ENCODE data around the gene CNTN4. TPM values are rescaled to one million over a fixed set of nuclear protein-coding genes. Genes with fewer than 3 reads are reported as not detected.

CNTN4 gene
- total and polyA plus RNA-seq, 8 donors, result 2.5 to 10.8 (median 5.1) TPM

DNA sequence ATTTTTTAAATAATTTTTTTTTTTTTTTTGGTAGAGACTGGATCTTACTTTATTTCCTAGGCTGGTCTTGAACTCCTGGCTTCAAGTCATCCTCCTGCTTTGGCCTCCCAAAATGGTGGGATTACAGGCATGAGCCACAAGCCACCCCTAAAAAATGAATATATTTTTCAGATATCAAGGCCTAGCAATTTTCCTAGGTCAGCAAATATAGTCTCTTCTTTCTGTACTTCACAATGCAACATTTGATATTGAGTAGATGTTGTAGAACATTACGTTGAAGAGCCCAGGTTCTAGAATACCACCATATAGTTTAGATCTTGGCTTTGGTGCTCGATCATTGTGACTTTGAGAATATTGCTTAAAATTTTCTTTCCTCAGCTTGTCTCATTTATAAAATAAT lies 437.9 kb downstream of the CNTN4 start:
- no peak for FAIRE-seq
- 62 to 73% methylated on average over 2 of the region's 2 CpGs for WGBS, 2 donors

GRCh38 chr3:2540115-2540514 lies 441.4 kb downstream of the CNTN4 start:
- no peak overlapping the region for H3K27ac ChIP-seq
- no peaks in the 10 kb centered on the region for H3K9me3 ChIP-seq
- TF ChIP-seq, protein P1, sequence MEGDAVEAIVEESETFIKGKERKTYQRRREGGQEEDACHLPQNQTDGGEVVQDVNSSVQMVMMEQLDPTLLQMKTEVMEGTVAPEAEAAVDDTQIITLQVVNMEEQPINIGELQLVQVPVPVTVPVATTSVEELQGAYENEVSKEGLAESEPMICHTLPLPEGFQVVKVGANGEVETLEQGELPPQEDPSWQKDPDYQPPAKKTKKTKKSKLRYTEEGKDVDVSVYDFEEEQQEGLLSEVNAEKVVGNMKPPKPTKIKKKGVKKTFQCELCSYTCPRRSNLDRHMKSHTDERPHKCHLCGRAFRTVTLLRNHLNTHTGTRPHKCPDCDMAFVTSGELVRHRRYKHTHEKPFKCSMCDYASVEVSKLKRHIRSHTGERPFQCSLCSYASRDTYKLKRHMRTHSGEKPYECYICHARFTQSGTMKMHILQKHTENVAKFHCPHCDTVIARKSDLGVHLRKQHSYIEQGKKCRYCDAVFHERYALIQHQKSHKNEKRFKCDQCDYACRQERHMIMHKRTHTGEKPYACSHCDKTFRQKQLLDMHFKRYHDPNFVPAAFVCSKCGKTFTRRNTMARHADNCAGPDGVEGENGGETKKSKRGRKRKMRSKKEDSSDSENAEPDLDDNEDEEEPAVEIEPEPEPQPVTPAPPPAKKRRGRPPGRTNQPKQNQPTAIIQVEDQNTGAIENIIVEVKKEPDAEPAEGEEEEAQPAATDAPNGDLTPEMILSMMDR (IDR thresholded peaks at IDR 0.05), result no peak
- ATAC-seq (no peak), FAIRE-seq (no peak), DNase-seq (no peak)
- H3K4me1 ChIP-seq, result no peaks in the 10 kb centered on the region
- no peak overlapping the region for H3K4me3 ChIP-seq
- no peaks in the 10 kb centered on the region for H3K27me3 ChIP-seq
- H3K36me3 ChIP-seq, result no peaks in the 10 kb centered on the region
- intact Hi-C loops (cut with DNase I), result no loop called here
- 54 to 70% methylated on average over 5 of the region's 5 CpGs for WGBS, 2 donors

More for the DNA sequence above, 437.9 kb downstream of the CNTN4 start:
- DNase-seq (no peak), ATAC-seq (no peak)
- H3K4me1 ChIP-seq, result no peaks in the 10 kb centered on the region
- no peak overlapping the region for H3K4me3 ChIP-seq
- TF ChIP-seq, protein P1 (IDR thresholded peaks at IDR 0.05), result no peak
- no peaks in the 10 kb centered on the region for H3K36me3 ChIP-seq
- no peaks in the 10 kb centered on the region for H3K27me3 ChIP-seq
- intact Hi-C loops (cut with DNase I), result no loop called here
- H3K9me3 ChIP-seq, result no peaks in the 10 kb centered on the region
- H3K27ac ChIP-seq, result no peak overlapping the region

- WGBS, 2 donors, result 53 to 66% methylated on average over 3 of the region's 3 CpGs
- Histone ChIP-seq H3K27ac (no peak overlapping the region), H3K36me3 (no peaks in the 10 kb centered on the region), H3K27me3 (no peaks in the 10 kb centered on the region), H3K4me3 (no peak overlapping the region), H3K4me1 (no peaks in the 10 kb centered on the region), H3K9me3 (no peaks in the 10 kb centered on the region)
- intact Hi-C loops (cut with DNase I), result no loop called here
- ATAC-seq (no peak), FAIRE-seq (no peak), DNase-seq (no peak)
- TF ChIP-seq, protein P1 (IDR thresholded peaks at IDR 0.05), result no peak
These were observed 444.6 kb downstream of the CNTN4 start for GRCh38 chr3:2543247-2543646.

- 65 to 78% methylated on average over 2 of the region's 2 CpGs for WGBS, 2 donors
- ATAC-seq, result no peak
- intact Hi-C loops (cut with DNase I), result no loop called here
- Histone ChIP-seq H3K4me3 (no peak overlapping the region), H3K27me3 (no peaks in the 10 kb centered on the region), H3K36me3 (no peaks in the 10 kb centered on the region), H3K4me1 (no peaks in the 10 kb centered on the region), H3K27ac (no peak overlapping the region), H3K9me3 (no peaks in the 10 kb centered on the region)
- TF ChIP-seq, protein P1 (IDR thresholded peaks at IDR 0.05), result no peak
- FAIRE-seq, result no peak
- DNase-seq, result no peak
These were observed 445.5 kb downstream of the CNTN4 start for GRCh38 chr3:2544212-2544611.

DNA sequence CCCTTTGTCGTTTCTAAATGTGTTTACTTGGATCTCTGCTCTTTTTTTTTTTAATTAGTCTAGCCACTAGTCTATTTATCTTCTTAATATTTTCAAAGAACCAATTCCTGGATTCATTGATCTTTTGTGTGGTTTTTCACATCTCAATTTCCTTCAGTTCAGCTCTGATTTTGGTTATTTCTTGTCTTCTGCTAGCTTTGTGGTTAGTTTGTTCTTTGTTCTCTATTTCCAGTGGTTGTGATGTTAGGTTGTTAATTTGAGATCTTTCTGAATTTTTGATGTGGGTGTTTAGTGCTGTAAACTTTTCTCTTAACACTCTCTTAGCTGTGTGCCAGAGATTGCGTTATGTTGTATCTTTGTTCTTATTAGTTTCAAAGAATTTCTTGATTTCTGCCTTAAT lies 446.1 kb downstream of the CNTN4 start:
- no peaks in the 10 kb centered on the region for H3K36me3 ChIP-seq
- DNase-seq (no peak), FAIRE-seq (no peak), ATAC-seq (no peak)
- intact Hi-C loops (cut with DNase I), result no loop called here
- WGBS, 2 donors, result 47 to 76% methylated on average over 2 of the region's 2 CpGs
- H3K27ac ChIP-seq, result no peak overlapping the region
- H3K27me3 ChIP-seq, result no peaks in the 10 kb centered on the region
- no peaks in the 10 kb centered on the region for H3K9me3 ChIP-seq
- TF ChIP-seq, protein P1 (IDR thresholded peaks at IDR 0.05), result no peak
- no peaks in the 10 kb centered on the region for H3K4me1 ChIP-seq
- H3K4me3 ChIP-seq, result no peak overlapping the region
